GM19240 (cell line): ENCODE data around the gene ARID5B.
"Not testable (repeated sequence)": the region's sequence is repeated elsewhere in the genome, so short reads cannot be mapped to it uniquely, and the experiment has no call there.

ENCODE experiments used
- DNase-seq: peaks from one replicate; pipeline ENCODE4 v3.0.0; 2011; ENCODE audit warnings: low spot score; ENCODE audit not compliant: insufficient read length

The ARID5B gene

GRCh38 chr10:61964059-61964709, 62.7 kb downstream of the ARID5B start:
- no peak for DNase-seq

GRCh38 chr10:61964949-61965702, 63.6 kb downstream of the ARID5B start:
- no peak for DNase-seq

GRCh38 chr10:61965703-61966395, 64.3 kb downstream of the ARID5B start:
- DNase-seq, result no peak

- DNase-seq, result no peak
Observed at GRCh38 chr10:61967298-61967697, 65.8 kb downstream of the ARID5B start.

- DNase-seq, result no peak
Observed at GRCh38 chr10:61970182-61971002, 68.9 kb downstream of the ARID5B start.

- no peak for DNase-seq
Observed at GRCh38 chr10:61971003-61971325, 69.5 kb downstream of the ARID5B start.

GRCh38 chr10:61973169-61973568, 71.7 kb downstream of the ARID5B start:
- DNase-seq, result no peak

GRCh38 chr10:61973906-61974305, 72.4 kb downstream of the ARID5B start:
- DNase-seq, result no peak

GRCh38 chr10:61974601-61975390, 73.3 kb downstream of the ARID5B start:
- no peak for DNase-seq

- DNase-seq, result no peak
Observed at GRCh38 chr10:61975391-61975932, 74.0 kb downstream of the ARID5B start.

- DNase-seq, result not testable (repeated sequence)
Observed at GRCh38 chr10:61976951-61977721, 75.6 kb downstream of the ARID5B start.

GRCh38 chr10:61978965-61979364, 77.5 kb downstream of the ARID5B start:
- no peak for DNase-seq

- DNase-seq, result no peak
Observed at GRCh38 chr10:61981460-61981859, 80.0 kb downstream of the ARID5B start.

- DNase-seq, result no peak
Observed at GRCh38 chr10:61983255-61983654, 81.8 kb downstream of the ARID5B start.

- DNase-seq, result no peak
Observed at GRCh38 chr10:61984803-61985418, 83.4 kb downstream of the ARID5B start.

- DNase-seq, result no peak
Observed at GRCh38 chr10:61985715-61986114, 84.2 kb downstream of the ARID5B start.

- DNase-seq, result no peak
Observed at GRCh38 chr10:61986382-61986781, 84.9 kb downstream of the ARID5B start.

GRCh38 chr10:61986788-61987492, 85.4 kb downstream of the ARID5B start:
- DNase-seq, result no peak

GRCh38 chr10:61987537-61987936, 86.0 kb downstream of the ARID5B start:
- DNase-seq, result no peak
